Measurements from ENCODE around the gene PRSS3.
"Not testable (repeated sequence)": the region's sequence is repeated elsewhere in the genome, so short reads cannot be mapped to it uniquely, and the experiment has no call there.

PRSS3 gene

GRCh38 chr9:33787839-33788238, 7.5 kb upstream of the PRSS3 start:
- TF ChIP-seq CTCF (IDR thresholded peaks at IDR 0.05; ENCODE audit: low read depth, low read length), result no peak
- H3K4me3 ChIP-seq (replicated peaks in 1 of 2; ENCODE audit: low read depth in 2 of 2, low read length in 2 of 2), result no peak overlapping the region
- peak in 1 of 2 donors; percentile 44 for DNase-seq (ENCODE audit: low read depth in 2 of 2)

GRCh38 chr9:33789429-33789828, 5.9 kb upstream of the PRSS3 start:
- DNase-seq (ENCODE audit: low read depth in 2 of 2); H3K4me3 ChIP-seq (replicated peaks in 1 of 2; ENCODE audit: low read depth in 2 of 2, low read length in 2 of 2): not testable (repeated sequence)

GRCh38 chr9:33791117-33791516, 4.2 kb upstream of the PRSS3 start:
- no peak for TF ChIP-seq CTCF (IDR thresholded peaks at IDR 0.05; ENCODE audit: low read depth, low read length)
- peak; percentile 49 to 92 for DNase-seq (ENCODE audit: low read depth in 2 of 2)
- no peak overlapping the region for H3K4me3 ChIP-seq (replicated peaks in 1 of 2; ENCODE audit: low read depth in 2 of 2, low read length in 2 of 2)

- not testable (repeated sequence) for DNase-seq (ENCODE audit: low read depth in 2 of 2); H3K4me3 ChIP-seq (replicated peaks in 1 of 2; ENCODE audit: low read depth in 2 of 2, low read length in 2 of 2)
Measured at GRCh38 chr9:33793496-33793895, 1.9 kb upstream of the PRSS3 start.

GRCh38 chr9:33794560-33794959, 801 bp upstream of the PRSS3 start:
- no peak for DNase-seq (ENCODE audit: low read depth in 2 of 2)
- TF ChIP-seq CTCF (IDR thresholded peaks at IDR 0.05; ENCODE audit: low read depth, low read length), result no peak
- no peak overlapping the region for H3K4me3 ChIP-seq (replicated peaks in 1 of 2; ENCODE audit: low read depth in 2 of 2, low read length in 2 of 2)

GRCh38 chr9:33795819-33796218, 458 bp downstream of the PRSS3 start:
- no peak overlapping the region for H3K4me3 ChIP-seq (replicated peaks in 1 of 2; ENCODE audit: low read depth in 2 of 2, low read length in 2 of 2)
- no peak for TF ChIP-seq CTCF (IDR thresholded peaks at IDR 0.05; ENCODE audit: low read depth, low read length)
- no peak for DNase-seq (ENCODE audit: low read depth in 2 of 2)

GRCh38 chr9:33796679-33797078, 1.3 kb downstream of the PRSS3 start:
- not testable (repeated sequence) for H3K4me3 ChIP-seq (replicated peaks in 1 of 2; ENCODE audit: low read depth in 2 of 2, low read length in 2 of 2)
- DNase-seq (ENCODE audit: low read depth in 2 of 2), result peak in 1 of 2 donors; percentile 68

GRCh38 chr9:33797837-33798236, 2.5 kb downstream of the PRSS3 start:
- no peak for DNase-seq (ENCODE audit: low read depth in 2 of 2)
- no peak for TF ChIP-seq CTCF (IDR thresholded peaks at IDR 0.05; ENCODE audit: low read depth, low read length)
- H3K4me3 ChIP-seq (replicated peaks in 1 of 2; ENCODE audit: low read depth in 2 of 2, low read length in 2 of 2), result no peak overlapping the region

GRCh38 chr9:33798545-33798944, 3.2 kb downstream of the PRSS3 start:
- no peak for TF ChIP-seq CTCF (IDR thresholded peaks at IDR 0.05; ENCODE audit: low read depth, low read length)
- no peak for DNase-seq (ENCODE audit: low read depth in 2 of 2)
- H3K4me3 ChIP-seq (replicated peaks in 1 of 2; ENCODE audit: low read depth in 2 of 2, low read length in 2 of 2), result no peak overlapping the region

Data from cardiac fibroblast (primary cell).